ENCODE measurements around the gene ATG7.

DNA sequence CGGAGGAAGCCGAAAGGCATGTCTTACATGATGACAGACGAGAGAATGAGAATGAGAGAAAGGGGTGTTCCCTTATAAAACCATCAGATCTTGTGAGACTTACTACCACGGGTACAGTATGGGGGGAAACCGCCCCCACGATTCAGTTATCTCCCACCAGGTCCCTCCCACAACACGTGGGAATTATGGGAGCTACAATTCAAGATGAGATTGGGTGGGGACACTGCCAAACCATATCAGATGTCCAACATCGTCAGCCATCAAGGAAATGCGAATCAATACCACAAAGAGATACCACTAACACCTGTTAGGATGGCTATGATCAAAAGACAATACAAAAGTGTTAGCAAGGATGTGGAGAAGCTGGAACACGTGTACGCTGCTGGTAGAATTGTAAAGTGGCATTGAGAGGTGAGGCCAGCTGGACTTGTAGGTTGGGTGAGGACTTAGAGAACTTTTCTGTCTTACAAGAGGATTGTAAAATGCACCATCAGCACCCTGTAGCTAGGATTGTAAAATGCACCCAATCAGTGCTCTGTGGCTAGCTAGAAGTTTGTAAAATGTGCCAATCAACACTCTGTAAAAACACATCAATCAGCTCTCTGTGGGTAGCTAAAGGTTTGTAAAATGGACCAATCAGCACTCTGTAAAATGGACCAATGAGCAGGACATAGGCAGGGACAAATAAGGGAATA lies 334.0 kb downstream of the ATG7 start:
- no peak for TF ChIP-seq POLR2AphosphoS5 (IDR thresholded peaks at IDR 0.05; ENCODE audit: borderline replicate concordance, low read depth, low read length)
- no peak for TF ChIP-seq EZH2 (IDR thresholded peaks at IDR 0.05)
- no peak for TF ChIP-seq FOXP2 (optimal IDR thresholded peaks at IDR 0.05; ENCODE audit: control extremely low read depth, extremely low read length, insufficient read depth)

Data from SK-N-MC (cell line).